SIG-M5 treated with dmso at 0.1 percent for 504 hours (cell line): ENCODE measurements around the gene FAM3A.
"Not testable (repeated sequence)": the region's sequence is repeated elsewhere in the genome, so short reads cannot be mapped to it uniquely, and the experiment has no call there.

ENCODE experiments used
- DNase-seq: peaks from one replicate; lab custom pipeline; 2025; ENCODE audit not compliant: unreplicated experiment; lab: John Stamatoyannopoulos, UW

FAM3A gene

DNA sequence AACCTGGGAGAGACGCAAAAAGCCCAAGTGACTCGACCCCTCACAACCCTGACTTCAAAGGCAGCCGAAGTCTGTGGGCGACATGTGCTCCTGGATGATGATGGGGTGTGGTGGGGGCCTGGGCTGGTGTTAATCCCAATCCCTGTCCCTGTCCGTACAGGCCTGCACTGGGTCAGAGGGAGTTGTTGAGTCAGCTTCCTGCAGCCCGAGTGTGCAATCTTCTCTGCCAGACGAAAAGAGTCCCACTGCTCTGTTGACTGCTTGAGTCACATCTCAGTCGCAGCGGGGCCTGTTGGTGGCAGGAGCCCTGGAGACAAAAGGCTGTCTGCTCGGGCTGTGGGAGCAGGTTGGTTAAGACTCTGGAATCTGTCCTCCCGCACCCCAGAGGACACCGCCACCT, 10.3 kb downstream of the FAM3A start:
- no peak for DNase-seq

DNA sequence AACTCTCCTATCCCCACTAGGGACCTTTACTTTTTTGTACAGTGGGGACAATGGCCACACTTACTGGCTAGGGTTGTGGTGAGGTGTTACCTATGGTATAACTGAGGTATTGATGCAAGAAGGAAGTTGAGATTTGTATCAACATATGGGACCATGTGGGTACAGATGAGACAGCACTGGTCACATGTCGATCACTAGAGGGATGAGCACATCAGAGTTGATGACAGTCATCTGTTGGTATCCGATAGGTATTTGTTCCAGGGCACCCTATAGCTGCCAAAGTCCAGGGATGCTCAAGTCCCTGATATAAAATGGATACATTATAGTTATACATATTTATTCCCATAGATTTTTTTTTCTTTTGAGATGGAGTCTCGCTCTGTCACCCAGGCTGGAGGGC, 13.0 kb downstream of the FAM3A start:
- no peak for DNase-seq

DNA sequence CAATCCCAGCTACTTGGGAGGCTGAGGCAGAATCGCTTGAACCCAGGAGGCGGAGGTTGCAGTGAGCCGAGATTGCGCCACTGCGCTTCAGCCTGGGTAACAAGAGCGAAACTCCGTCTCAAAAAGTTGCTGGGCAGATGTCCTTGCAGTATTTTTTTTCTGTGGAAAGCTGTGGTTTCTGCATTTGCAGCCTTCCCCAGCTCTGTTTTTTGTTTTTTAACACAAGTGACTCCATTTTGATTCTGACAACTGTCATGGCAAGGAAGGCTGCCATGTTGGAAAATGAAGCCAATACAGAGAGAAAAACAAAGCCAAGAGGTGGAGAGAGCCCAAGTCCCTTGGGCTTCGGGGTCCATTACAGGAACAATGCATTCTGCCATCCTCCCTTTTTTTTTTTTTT, 13.9 kb downstream of the FAM3A start:
- DNase-seq, result no peak

DNA sequence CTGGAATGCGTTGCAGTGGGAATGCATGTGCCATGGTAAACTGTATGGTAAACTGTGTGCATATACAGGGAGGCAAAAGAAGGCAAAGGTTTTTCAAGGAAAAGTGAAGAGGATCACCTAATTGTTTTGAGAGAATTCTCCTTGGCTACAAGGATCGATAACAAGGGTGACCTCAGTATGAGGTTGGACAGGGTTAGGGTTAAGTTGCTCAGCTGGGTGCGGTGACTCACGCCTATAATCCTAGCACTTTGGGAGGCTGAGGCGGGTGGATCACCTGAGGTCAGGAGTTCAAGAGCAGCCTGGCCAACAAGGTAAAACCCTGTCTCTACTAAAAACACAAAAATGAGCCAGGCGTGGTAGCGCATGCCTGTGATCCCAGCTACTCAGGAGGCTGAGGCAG, 14.6 kb downstream of the FAM3A start:
- DNase-seq, result not testable (repeated sequence)

DNA sequence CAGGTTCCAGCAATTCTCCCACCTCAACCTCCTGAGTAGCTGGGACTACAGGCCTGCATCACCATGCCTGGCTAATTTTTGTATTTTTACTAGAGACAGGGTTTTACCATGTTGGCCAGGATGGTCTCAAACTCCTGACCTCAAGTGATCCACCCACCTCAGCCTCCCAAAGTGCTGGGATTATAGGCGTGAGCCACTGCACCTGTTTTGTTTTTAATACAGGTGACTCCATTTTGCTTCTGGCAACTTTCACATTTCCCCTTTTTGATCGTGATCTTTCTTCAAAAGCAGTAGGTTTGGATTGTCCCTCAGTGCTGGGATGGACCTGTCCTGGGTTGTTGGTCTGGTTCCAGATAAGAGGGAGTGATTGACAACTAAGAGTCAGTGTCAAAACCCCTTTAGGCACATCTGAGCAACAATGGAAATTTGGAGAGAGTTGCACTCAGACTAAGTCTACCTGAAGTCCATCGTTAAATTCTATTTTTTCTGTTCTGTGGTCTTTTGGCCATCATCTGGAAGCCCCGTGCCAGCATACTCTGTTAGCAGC, 19.4 kb downstream of the FAM3A start:
- not testable (repeated sequence) for DNase-seq

DNA sequence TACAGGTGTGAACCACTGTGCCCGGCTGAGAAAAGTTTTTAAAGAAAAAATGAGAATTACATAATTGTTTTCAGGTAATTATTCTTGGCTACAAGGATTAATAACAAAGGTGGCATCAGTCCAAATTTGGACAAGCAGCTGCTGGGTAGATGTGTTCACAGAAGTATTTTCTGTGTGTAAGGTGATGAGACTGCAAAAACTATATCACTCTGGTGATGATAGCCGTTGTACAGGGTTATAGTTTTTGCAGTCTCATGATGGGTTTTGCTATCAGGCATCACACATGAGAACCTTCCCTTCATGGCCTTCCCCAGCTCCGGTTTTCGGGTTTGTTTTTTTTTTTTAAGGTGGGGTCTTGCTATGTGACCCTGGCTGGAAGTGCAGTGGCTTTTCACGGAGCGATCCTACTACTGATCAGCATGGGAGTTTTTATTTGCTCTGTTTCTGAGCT, 20.5 kb downstream of the FAM3A start:
- no peak for DNase-seq

DNA sequence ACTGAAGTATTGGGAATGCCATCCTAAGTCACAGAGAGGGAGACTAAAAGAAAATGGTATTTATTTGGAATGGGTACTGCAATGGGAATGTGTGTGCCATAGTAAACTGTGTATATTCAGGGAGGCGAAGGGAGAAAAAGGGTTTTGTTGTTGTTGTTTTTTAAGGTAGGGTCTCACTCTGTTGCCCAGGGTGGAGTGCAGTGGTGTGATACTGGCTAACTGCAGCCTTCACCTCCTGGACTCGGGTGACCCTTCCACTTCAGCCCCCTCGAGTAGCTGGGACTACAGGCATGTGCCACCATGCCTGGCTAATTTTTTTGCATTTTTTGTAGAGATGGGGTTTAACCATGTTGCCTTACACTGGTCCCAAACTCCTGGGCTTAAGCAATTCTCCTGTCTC, 21.3 kb downstream of the FAM3A start:
- DNase-seq, result no peak

DNA sequence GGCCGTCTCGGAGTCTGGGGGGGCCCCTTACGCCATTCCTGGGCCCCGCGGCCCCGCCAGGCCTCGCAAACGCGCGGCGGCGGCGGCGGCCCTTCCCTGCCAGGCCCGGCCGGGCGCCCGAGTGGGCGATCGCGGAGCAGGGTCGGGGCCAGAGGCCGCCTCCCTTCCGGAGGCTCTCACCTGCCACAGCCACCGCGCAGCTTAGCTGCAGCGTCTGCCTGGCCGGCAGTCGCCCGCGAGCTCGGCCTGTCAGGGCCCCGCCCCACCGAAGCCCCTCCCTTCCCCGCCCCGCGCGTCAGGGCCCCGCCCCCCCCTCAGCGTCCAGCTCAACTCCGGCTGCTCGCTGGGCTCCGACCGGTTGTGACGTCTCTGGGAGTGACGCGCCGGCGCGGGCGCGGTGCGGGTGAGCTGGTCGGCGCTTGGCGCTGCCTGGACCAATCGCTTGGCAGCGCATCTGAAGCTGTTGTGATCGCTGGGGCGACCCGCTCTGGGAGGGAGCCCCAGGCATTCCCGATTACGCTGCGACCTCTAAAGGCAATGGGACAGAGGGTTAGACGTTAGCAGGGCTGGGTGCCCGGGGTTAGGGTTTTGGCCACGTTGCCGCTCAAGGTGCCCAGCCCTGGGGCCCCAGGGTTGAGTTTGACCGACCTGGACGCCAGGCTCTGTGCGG, 25.5 kb downstream of the FAM3A start, which contains the start of gene SLC10A3:
SLC10A3 (minus strand) TSS at position 216 of the 670 bp plus-strand sequence. CDS start 1,689 bp downstream, outside the sequence.
- peak; percentile 83 for DNase-seq

DNA sequence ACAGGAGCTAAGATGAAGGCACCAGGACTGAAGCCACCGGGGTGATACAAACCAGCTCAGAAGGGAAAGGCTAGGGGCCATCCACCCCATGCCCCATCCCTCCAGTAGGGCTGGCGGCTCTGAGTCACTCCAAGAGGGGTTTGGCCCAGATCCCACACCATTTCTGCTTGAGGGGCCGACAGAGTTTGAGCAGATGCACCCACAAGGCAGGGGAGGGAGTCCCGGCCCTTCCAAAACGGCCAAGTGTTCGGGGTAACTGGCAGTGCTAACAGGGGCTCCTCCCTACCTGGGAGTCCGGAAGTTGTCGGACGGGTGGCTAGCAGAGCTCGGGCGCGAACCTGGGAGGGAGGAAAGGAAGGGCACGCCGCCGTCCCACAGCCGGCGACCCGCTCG, 26.0 kb downstream of the FAM3A start:
- DNase-seq, result no peak

DNA sequence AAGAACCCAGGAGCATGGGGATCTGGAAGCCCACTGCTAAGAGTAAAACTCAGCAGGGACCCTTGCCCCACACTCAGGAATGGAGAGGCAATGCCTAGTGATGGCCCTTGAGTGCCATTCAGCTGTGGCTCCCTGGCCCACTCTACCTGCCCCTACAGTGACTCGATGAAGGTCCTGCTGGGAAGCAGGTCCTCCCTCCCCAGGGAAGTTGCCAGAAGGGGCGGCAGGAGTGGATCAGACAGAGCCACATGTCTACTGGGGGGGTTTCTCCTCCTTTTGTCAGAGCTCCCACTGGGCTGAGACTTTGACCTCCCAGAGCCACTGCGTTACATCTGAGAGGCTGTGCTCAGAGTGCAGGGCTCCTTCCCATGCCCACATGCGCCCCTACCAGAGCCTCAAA, 26.9 kb downstream of the FAM3A start:
- no peak for DNase-seq

DNA sequence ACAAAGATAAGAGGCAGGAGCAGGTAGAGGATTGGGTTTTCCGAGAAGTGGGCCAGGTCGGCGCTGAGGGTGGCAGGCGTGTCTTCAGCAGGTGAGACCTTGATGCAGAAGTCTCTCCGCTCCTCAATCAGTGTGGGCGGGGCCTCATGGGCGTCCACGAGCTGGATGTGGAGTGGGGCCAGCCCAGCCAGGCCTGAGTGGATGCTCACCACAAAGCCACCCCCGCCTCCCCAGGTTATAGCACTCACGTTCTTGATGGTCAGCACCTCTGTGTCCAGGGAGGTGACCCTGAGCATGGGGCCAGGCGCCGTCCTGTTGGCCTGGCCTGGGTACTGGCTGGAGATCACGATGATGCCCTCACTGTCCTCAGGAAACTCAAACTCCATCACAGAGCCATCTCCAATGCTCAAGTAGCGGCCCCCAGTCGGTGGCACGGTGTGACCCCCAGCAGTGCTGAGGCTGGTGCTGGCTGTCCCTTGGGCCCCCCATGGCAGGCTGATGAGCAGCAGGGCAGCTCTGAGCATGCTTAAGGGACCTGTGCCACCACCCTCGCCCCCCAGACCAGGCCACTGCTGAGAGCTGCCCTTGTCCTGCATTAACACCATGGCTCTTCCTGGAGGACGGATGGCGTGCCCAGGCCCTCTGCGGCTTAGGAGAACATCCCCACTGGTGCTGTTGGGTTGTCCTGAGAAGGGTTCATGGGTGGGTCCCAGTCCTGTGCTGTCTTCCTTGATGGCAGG, 27.5 kb downstream of the FAM3A start:
- no peak for DNase-seq

DNA sequence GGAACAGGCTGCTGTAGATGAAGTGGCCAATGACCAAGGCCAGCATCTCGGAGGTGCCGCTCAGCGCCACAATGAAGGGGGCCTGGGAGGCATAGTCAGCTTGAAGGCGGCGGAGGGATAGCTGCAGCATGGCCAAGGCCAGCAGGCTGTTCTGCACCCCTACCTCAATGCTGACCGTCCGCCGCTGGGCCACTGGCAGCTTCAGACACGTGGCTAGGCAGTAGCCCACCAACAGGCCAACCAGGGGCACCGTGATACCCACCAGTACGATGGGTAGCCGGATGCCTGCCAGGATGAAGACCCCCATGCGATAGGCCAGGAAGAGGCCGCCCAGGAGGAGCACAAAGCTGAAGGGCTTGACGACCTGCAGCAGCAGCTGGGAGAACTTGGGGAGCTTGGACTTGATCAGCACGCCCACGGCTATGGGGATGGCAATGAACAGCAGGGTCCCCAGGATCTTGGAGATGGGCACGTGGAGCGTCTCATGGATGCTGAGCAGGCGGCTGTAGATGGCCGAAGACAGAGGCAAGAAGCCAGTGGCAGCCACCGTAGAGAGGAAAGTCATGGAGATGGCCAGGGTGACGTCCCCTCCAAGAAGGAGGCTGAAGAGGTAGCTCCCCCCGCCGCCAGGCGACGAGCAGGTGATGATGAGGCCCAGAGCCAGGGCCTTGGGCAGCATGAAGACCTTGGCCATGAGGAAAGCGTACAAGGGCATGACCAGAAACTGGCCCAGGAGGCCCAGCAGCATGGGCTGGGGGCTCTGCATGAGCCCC, 28.3 kb downstream of the FAM3A start:
- DNase-seq, result no peak

DNA sequence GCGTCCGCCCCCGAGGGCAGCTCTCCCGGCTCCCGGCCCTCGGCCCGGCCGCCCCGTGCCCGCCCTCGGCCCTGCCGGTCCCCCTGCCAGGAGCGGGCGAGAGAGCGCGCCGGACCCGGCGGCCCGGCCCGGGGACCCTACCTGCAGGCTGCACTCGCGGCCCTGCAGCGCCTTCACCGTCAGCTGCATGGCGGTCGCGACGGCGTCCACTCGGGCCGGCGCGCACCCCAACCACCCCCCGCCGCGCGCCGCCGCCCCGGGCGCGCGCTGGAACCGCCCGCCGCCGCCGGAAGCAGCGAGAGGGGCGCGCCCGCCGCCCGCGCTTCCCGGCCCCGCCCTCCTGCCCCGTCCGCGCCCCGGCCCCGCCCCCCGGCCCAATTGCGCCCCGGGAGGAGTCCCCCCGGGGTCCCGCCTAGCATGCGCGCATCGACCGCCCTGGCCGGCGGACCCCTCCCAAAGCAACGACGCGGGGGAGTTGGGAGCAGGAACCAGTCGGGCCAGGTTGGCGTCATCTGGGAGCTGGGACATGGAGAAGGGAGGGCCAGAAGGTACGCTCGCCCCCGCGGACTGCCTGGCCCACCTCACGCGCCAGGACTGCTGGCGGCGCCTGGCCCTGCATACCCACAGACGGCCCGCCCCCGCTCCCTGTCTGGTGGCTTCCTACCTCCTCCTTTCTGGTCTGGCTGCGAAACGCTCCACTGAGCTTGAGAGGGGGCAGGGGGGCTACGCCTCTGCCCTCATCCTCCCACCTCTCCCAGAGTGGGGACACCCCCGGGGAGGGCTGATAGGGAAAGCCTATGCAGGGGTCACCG, 29.4 kb downstream of the FAM3A start, which contains the start of gene UBL4A:
UBL4A (minus strand) TSS at position 220 of the 812 bp plus-strand sequence; CDS start at position 189, 31 bp downstream.
- DNase-seq, result peak; percentile 45

DNA sequence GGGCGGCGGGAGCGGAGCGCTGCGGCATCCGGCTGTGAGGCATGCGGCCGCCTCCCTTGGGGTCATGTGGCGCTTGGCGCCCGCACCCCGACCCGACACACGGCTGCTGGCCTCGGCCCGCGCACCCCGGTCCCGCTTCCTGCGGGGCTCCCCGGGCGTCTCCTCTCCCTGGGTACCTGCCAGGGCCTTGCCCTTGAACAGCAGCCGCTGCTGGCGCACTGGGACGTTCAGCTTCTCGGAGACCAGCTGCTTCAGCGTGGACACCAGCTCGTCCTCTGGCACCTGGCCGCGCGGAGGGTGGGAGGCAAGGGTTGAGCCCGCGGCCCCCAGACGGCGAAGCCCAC, 30.0 kb downstream of the FAM3A start:
- DNase-seq, result no peak

DNA sequence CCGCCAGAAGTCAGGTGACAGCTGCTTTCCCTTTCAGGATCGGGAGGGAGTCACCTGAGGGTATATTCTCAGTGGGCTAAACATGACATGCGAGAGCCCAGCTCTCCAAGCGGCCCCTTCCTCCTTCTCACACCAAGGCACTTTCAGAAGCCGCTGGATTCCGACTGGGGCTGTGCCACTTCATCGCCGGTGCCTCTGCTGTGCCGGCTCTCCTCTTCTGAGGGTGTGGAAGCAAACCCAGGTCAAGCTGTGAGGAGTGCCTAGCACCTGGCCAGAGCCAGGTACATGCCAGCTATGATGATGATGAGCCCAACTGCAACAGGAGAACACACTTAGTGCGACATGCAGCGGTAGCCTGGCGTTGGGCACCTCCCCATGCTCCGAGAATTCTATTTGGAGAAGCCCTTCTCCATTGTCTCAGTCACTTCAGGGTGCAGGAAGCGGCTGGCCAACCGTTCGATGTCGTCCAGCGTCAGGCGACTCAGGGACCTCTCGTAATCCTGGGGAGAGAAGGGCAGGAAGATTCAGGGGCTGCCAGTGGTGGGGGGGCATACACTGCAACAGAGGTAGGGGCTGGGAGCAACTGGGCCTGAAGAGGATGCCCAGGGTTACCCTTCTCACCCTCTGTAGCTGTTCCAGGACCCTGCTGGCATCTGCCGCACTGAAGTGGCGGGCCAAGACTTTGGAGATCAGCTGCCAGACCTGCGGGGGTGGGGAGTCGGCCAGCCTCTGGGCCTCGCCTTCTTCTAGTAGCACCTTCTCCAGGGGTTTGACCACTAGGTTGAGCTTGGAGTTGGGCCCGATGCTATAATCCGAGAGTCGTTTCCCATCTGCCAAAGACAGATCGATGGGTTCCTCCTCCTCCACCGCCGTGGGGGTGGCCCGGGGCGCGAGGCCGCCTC, 30.6 kb downstream of the FAM3A start:
- no peak for DNase-seq

DNA sequence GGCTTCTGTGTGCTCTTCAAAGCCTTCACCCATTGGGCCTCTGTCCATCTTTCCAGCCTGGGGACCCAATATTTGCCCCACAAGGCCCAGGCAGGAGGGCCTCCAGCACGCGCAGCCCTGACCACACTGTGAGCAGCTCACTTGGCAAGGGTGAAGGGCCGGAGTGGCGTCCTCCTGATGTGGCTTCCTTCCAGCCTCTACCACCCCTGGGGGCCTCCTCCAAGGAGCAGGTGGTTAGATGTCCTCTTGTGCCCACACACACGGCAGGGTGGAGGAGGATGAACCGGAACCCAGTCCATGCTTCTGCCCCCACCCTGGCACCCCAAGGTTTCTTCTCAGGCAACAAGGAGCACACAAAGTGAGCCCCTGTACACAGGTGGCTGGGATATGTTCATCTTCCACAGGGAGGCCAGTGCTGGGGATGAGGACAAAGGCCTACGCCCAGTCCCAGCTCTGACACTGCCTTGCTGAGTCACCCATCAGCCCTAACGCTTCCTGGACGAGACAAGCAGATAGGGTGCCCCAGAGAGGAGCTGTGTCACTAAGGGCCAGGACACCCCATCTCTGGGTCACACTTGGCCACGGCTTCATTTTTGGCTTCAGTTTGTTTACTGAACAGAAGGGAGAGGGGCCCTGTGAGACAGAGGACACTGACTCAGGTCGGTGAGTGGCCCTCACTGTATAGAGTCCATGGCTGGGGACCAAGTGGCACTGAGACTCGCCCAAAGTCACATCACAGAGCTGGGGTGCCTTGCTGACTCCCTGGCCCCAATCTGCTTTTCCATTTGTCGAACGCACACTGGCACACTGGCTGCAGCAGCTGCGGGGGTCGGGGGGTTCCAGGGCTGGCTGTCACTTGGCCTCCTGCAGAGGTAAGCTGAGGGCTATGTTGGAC, 31.5 kb downstream of the FAM3A start:
- DNase-seq, result peak; percentile 28

DNA sequence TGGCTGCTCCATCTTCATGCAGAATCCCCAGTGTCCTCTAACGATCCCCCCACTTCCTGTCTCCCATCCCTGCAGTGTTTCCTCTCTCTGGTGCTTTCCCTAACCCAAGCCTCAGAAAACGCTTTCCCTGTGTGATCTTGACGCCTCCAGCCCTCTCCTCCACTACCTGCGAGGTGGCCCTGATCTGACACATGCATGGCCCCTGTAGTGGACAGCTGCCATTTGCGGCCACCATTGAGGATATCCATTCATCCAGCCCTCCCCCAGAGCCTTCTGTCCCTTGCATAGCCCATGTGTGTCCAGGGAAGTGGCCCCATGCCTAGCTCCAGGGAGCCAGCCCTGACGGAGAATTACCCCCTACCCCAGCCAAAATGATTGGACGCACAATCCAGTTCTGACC, 32.7 kb downstream of the FAM3A start:
- no peak for DNase-seq

DNA sequence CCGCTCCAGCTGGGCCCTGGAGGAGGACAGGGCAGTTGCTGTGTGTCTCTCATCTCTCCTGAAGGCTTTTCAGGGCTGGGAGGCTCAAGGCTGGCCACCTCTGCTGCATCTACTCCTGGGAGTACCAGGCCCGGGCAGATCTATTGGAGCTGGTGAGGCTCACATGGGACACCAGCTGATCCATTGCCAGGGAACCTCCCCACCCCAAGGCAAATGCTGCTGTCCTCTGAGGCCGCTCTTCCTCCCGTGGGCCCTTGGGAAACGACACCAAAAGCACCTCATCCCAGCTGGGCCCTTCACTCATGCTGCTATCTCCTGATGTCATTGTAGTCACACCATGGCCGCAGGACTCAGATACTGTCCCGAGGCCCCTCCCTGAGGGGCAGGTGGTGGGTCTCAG, 33.2 kb downstream of the FAM3A start:
- DNase-seq, result no peak
